Prostate gland (tissue), 2 donors: ENCODE data around the gene HRG. TPM values are rescaled to one million over a fixed set of nuclear protein-coding genes. Genes with fewer than 3 reads are reported as not detected.

Source experiments
- DNase-seq: peaks from one replicate; pipeline ENCODE4 v3.0.0-alpha.2; 2019; ENCODE audit warnings: low spot score
- H3K27ac ChIP-seq, 2 donors: fragments of 200-600 bp; sonication (generic); 2 replicates each; pipeline ENCODE4 v1.5.1; 2017 to 2019
- H3K27me3 ChIP-seq: fragments of 200-600 bp; sonication (generic); replicated peaks from 2 replicates; pipeline ENCODE4 v1.5.1; 2019; ENCODE audit not compliant: insufficient read depth
- H3K36me3 ChIP-seq, 2 donors: fragments of 200-600 bp; sonication (generic); 1 replicate in 1 of 2; 2 replicates in 1 of 2; pipeline versions ENCODE4 v1.5.1 to v1.8.1; 2017 to 2019
- H3K4me1 ChIP-seq: fragments of 200-600 bp; sonication (generic); replicated peaks from 2 replicates; pipeline ENCODE4 v1.5.1; 2019
- H3K4me3 ChIP-seq, 2 donors: fragments of 200-600 bp; sonication (generic); 2 replicates each; pipeline ENCODE4 v1.5.1; 2017 to 2019
- H3K9me3 ChIP-seq: fragments of 200-600 bp; sonication (generic); 2 replicates; pipeline ENCODE4 v1.5.1; 2017
- CTCF ChIP-seq, 4 experiments: fragments of 200-600 bp in 2 of 4; fragments of 450-650 bp in 2 of 4; sonication (generic) in 2 of 4; IDR thresholded peaks; 1 replicate in 3 of 4; 2 replicates in 1 of 4; pipeline ENCODE4 v1.5.1; 2016 to 2019; ENCODE audit warnings: antibody characterized with exemption in 4 of 4, mild to moderate bottlenecking in 2 of 4, moderate library complexity in 2 of 4
- POLR2A ChIP-seq: fragments of 450-650 bp; IDR thresholded peaks from one replicate; pipeline ENCODE4 v1.6.1; 2016; ENCODE audit warnings: antibody characterized with exemption, mild to moderate bottlenecking
- POLR2AphosphoS5 ChIP-seq: sonication (generic); formaldehyde crosslinking; IDR thresholded peaks from one replicate; pipeline ENCODE4 v1.6.1; 2017; ENCODE audit warnings: antibody characterized with exemption
- WGBS: methylation state at CpG from one replicate; pipeline ENCODE4 v1.1.5; 2018; 5-methylcytosine and 5-hydroxymethylcytosine counted together
- intact Hi-C: fragments of 100-400 bp; cut with DNase I; formaldehyde crosslinking; loops from one replicate; pipeline ENCODE4 v1.14.2; 2022
- small RNA-seq, 2 donors: library from RNA; depleted of rRNA; stranded (forward); fragments of <200 nt; gene quantifications; one replicate each; pipeline ENCODE3, GENCODE V24; 2016
- total RNA-seq, 2 donors: library from RNA; depleted of rRNA; stranded (reverse); fragments of >200 nt; gene quantifications; one replicate each; pipeline ENCODE4 v1.1.0, GENCODE V29; 2016

Gene HRG
- total RNA-seq, 2 donors from 2014 or later = not detected

GRCh38 chr3:186719945-186720739 is 54.3 kb downstream of the HRG start:
- H3K36me3 ChIP-seq = no peaks in the 10 kb centered on the region
- TF ChIP-seq POLR2AphosphoS5 (no peak), POLR2A (no peak), CTCF (IDR thresholded peaks at IDR 0.05) (no peak)
- H3K9me3 ChIP-seq = no peaks in the 10 kb centered on the region
- H3K4me1 ChIP-seq = no peaks in the 10 kb centered on the region
- no peak overlapping the region for H3K27ac ChIP-seq
- DNase-seq = no peak
- no peaks in the 10 kb centered on the region for H3K27me3 ChIP-seq
- WGBS = 27% methylated on average over 7 of the region's 7 CpGs
- no peak overlapping the region for H3K4me3 ChIP-seq
- intact Hi-C loops = no loop called here

GRCh38 chr3:186722457-186722856 is 56.6 kb downstream of the HRG start:
- 50% methylated on average over 7 of the region's 7 CpGs for WGBS
- Histone ChIP-seq H3K4me3 (no peak overlapping the region), H3K27me3 (no peaks in the 10 kb centered on the region), H3K9me3 (no peaks in the 10 kb centered on the region), H3K36me3 (no peaks in the 10 kb centered on the region), H3K27ac (no peak overlapping the region), H3K4me1 (no peaks in the 10 kb centered on the region)
- no peak for DNase-seq
- intact Hi-C loops = no loop called here
- TF ChIP-seq CTCF (IDR thresholded peaks at IDR 0.05) (no peak), POLR2AphosphoS5 (no peak), POLR2A (no peak)

GRCh38 chr3:186724911-186725310 is 59.1 kb downstream of the HRG start:
- no peak for DNase-seq
- no peaks in the 10 kb centered on the region for H3K27me3 ChIP-seq
- H3K4me1 ChIP-seq = no peaks in the 10 kb centered on the region
- WGBS = 68% methylated on average over 12 of the region's 12 CpGs
- no peak overlapping the region for H3K4me3 ChIP-seq
- H3K36me3 ChIP-seq = no peaks in the 10 kb centered on the region
- H3K9me3 ChIP-seq = no peaks in the 10 kb centered on the region
- intact Hi-C loops = no loop called here
- TF ChIP-seq POLR2A = no peak
- no peak for TF ChIP-seq POLR2AphosphoS5
- no peak for TF ChIP-seq CTCF (IDR thresholded peaks at IDR 0.05)
- no peak overlapping the region for H3K27ac ChIP-seq

Small RNA genes lying within 50 kb of the gene (small RNA-seq; reads per million reads assigned to genes)
- 0 reads per million in 2 donors for gene RF00017

Other genes with a start within 250 kb of the HRG start
- 1 to 10 TPM; 1.0 to 1.1 TPM for gene CRYGS, start 121.6 kb upstream of the HRG start, total RNA-seq
- gene TBCCD1, start 98.7 kb upstream of the HRG start, total RNA-seq = 10 to 100 TPM; 10.4 to 26.0 TPM
- 10 to 100 TPM; 34.9 to 42.5 TPM for gene DNAJB11, start 95.3 kb upstream of the HRG start, total RNA-seq
- gene AHSG, start 53.0 kb upstream of the HRG start, total RNA-seq = not detected
- gene FETUB, start 25.6 kb upstream of the HRG start, total RNA-seq = not detected
- gene KNG1, start 51.3 kb downstream of the HRG start, total RNA-seq = under 1 TPM in 1 of 2 donors, not detected in 1; 0.91 TPM
- 100 to 1,000 TPM; 291 to 402 TPM for gene EIF4A2, start 117.6 kb downstream of the HRG start, total RNA-seq
- 10 to 100 TPM; 13.6 to 17.3 TPM for gene RFC4, start 140.5 kb downstream of the HRG start, total RNA-seq
- not detected for gene ADIPOQ, start 176.7 kb downstream of the HRG start, total RNA-seq